ENCODE data around the gene GRPR.

DNA sequence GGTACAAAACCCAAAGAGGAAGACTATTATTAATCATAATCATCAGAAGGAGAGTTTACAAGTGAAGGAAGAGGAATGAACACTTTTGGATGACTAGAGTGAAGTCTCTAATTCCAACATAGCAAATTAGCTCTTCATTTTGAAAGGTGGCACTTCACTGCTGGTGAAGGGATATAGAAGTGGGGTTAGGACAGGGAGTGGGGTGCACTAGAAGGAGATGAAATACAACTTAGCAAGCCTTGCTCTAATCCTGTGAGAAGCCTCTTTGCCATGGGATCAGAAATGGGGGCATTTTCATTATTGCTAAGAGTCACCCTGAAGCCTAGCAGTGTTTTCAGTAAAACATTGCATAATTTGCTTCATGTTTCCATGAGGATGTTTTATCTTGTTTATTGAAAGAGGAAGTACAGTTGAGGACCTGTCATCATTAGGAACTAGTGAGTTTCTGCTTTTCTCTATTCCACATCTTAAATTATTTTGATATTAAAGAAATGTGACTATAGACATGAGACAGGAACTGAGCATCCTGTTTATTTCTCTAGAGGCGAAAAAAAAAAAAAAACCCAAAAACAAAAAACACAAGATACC lies 9.3 kb upstream of the GRPR start:
- TF ChIP-seq, protein P1, sequence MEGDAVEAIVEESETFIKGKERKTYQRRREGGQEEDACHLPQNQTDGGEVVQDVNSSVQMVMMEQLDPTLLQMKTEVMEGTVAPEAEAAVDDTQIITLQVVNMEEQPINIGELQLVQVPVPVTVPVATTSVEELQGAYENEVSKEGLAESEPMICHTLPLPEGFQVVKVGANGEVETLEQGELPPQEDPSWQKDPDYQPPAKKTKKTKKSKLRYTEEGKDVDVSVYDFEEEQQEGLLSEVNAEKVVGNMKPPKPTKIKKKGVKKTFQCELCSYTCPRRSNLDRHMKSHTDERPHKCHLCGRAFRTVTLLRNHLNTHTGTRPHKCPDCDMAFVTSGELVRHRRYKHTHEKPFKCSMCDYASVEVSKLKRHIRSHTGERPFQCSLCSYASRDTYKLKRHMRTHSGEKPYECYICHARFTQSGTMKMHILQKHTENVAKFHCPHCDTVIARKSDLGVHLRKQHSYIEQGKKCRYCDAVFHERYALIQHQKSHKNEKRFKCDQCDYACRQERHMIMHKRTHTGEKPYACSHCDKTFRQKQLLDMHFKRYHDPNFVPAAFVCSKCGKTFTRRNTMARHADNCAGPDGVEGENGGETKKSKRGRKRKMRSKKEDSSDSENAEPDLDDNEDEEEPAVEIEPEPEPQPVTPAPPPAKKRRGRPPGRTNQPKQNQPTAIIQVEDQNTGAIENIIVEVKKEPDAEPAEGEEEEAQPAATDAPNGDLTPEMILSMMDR (IDR thresholded peaks at IDR 0.05) = no peak
- no peak for TF ChIP-seq POLR2A (IDR thresholded peaks at IDR 0.05)
